HG03280 (cell line): Measurements from ENCODE around the gene GPD1L.

Experiments
- ATAC-seq: cut with Tn5 transposase; IDR thresholded peaks from one replicate; pipeline ENCODE4 v1.9.1; 2021; ENCODE audit warnings: mild to moderate bottlenecking, moderate library complexity; ENCODE audit not compliant: unreplicated experiment

GPD1L gene

DNA sequence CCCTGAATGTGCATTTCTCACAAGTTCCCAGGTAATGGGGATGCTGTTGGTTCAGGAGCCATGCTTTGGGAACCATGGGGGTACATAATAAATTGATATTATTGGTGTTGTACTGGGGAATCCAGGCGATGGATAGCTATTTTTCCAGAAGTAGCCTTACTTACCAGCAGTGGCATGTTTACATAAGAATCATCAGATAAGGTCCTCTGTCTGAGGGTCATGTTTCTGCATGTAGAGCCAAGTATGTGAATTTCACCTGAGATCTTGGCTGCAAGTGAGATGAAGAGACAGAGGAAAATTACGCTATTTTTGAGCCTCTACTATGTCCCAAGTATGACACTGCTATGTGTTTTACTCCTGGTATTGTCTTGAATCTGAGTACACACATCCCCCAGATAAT lies 26.3 kb downstream of the GPD1L start:
- ATAC-seq, result no peak

DNA sequence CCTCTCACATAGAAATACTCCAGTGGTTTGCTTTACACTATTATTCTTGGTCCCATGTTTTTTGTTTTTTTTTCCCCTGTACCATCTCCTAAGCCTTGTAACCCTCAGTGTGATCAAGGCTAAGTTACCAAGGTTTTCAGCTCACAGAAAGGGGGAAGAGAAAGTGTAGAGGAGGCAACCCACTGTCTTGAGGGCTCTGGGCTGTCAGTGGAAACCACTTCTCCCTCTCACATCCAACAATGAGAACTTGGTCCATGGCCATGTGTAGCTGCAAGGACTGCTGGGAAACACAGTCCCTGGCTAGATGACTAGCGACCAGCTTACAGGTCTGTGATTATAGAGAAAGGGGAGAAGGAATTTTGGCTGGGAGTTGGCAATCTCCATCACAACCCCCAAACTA lies 30.3 kb downstream of the GPD1L start:
- ATAC-seq, result no peak

DNA sequence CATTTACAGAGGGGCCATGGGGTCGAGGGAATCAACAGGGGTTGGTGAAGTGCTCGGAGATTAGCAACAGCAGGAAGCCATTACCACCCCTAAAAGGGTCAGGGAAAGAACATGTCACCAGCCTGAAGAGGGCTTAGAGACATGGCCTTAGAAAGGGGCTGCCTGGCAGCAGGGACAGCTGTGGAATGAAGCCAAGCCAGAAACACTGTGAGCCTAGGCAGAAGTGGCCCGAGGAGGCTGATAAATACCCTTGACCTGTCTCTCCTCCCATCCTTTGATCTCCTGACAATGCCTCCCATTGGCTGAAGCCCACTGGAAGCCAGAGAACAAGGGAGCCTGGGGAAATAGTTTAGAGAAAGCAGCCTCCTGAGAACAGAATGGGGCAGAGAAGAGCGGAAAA lies 31.4 kb downstream of the GPD1L start:
- ATAC-seq, result no peak

DNA sequence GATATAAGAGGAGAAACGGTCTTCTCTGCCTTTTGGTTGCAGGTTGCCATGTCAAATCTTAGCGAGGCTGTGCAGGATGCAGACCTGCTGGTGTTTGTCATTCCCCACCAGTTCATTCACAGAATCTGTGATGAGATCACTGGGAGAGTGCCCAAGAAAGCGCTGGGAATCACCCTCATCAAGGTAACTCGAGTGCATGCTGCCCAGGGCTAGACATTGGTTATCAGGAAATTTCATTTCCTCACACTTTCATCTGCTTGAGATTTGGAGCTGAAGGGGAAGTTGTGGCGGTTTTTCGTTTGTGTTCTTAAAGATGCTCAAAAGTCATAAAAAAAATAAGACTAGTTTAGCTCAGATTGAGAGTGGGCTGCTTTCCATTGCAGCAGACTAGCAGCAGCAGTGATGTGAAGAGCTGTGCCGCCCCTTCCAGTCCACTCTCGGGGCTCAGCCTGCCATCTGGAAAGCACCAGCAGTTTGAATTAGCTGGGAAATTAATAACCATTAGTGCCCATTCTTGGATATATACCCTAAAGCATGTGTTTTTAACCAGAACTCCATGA lies 32.2 kb downstream of the GPD1L start:
- ATAC-seq, result no peak

DNA sequence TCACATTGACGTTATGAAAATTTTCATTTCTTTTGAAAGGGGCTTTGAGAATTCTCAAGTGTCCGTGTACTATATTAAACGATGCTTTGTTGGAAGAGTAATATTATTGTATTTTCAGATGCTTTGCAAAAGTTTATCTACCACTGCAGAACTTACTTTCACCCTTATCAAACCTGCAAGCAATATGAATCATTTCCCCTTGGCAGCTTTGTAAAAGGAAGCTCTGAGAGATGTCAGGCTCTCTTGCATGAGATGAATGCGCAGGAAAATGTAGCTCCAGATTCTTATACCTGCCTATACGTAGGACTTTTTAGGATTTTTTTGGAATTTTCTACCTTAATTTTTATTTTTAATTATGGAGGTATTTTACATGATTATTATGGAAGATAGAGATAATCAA lies 34.5 kb downstream of the GPD1L start:
- no peak for ATAC-seq

DNA sequence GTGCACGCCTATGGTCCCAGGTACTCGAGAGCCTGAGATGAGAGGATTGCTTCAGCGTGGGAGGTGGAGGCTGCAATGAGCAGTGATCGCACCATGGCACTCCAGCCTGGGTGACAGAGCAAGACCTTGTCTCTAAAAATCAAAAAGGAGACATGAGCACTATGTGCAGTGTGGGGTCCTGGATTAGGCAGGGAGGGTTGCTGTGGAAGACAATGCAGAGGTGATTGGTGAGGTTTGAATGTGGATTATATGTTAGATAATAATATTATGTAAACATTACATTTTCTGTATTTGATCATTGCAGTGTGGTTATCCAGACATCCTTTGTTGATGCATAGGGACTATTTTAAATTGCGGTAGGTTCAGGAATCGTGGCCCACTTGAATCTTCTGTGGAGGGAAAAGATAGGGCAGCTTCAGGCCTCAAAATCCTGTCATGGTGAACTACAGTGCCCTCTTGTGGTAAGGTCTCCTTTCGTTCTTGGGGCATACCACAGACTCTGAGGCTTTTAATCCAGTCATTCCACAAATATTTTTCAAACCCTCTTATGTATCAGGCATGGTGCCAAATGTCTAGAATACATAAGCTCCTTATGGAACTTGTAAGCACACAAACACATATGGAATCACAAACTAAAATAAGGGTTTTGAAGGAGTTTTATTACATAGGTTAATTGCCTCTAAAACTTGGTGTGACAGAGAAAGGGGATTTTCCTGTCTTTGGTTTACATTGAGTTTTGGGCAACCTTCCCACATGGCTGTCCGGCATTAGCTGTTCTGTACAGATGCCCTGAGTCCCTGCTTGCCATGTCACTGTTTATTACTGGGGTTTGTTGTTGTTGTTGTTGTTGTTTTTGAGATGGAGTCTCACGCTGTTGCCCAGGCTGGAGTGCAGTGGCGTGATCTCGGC lies 37.7 kb downstream of the GPD1L start:
- peak; percentile 74 for ATAC-seq

GRCh38 chr3:32146746-32147211 lies 40.4 kb downstream of the GPD1L start:
- ATAC-seq, result no peak

DNA sequence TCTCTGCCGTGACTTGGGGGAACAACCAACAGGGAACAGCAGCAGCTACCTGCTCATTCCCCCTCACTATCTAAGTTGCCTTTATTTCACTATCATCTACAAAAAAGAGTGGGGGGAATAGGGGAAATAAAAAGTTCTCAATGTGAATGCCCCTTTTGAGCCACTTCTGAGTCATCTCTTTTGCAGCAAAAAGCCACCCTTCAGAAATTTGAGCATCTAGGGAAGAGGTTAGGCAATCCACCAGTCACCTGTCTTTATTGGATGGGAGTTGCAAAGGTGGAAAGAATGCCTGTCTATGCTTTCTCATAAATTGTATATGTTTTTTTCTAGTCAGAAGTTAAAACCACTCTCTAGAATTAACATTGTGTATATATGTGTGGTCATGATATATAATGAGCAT lies 41.1 kb downstream of the GPD1L start:
- ATAC-seq, result no peak

GRCh38 chr3:32147933-32148332 lies 41.5 kb downstream of the GPD1L start:
- ATAC-seq, result no peak

DNA sequence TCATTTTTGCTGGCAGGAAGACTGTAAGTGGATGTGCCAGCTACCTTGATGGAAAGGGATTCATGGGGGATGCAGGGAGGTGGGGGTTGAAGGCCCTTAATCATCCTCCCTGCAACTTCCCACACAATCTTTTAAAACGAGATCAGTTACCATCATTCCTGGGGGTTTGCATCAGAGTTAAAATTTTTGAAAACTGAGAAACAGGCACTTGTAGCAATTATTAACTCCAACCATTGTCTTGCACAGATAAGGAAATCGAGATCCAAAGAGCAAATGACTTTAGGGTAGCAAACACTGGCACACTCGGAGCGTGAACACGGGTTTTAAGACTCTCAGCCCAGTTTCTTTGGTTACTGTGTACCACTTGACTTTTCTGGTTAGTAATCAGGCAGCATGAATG lies 41.9 kb downstream of the GPD1L start:
- ATAC-seq, result no peak

DNA sequence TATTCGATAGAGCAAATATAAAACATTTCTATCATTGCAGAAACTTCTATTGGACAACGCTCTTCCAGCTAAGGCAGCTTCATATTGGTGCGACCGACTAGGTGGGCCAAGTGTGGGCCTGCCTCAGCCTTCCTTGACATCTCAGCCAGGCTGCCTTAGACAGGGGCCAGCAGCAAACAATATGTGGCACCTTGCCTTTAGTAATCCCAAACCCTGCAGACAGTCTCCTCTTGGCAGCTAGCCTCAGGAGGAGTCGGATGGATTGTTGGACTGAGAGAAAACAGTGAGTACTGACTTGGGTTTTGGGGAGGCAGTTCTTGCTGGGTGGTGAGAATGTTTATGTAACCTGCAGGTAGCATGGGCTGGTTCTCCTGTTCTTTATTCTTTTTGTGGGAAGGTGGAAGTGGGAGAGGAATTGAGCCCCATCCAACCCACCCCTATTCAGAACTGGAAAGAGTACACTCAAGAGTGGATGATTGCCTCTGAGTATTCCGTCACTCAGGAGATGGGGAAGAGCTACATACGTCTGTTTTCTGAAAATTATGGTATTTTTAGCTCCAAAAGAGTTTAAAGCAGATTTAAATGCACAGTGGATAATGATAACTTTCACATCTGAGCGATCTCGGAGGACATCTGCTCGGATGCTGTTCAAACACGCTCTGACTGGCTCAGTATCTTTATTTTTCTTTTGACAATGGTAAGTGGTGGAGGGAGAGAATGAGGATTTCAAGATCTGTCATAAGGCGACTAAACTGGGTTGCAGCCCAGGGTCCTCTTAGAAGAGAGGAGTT lies 47.2 kb downstream of the GPD1L start:
- ATAC-seq, result no peak

DNA sequence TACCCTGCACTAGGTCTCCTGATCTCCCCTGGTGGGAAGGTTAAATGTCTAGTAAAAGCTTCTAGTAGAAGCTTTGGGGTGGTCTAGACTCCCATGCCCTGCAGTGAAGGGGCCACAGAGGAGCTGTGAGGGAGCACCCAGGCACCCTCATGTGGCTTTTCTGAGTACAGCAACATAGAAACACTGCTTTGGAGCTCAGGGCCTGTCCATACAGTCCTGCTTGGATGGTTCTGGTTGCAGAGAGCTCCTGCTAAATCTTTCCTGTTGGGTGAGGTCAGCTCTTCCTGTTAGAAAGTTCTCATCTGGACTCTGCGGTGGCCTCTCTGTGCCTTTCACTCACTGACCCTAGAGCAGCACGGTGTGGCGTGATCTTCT lies 47.8 kb downstream of the GPD1L start:
- no peak for ATAC-seq

DNA sequence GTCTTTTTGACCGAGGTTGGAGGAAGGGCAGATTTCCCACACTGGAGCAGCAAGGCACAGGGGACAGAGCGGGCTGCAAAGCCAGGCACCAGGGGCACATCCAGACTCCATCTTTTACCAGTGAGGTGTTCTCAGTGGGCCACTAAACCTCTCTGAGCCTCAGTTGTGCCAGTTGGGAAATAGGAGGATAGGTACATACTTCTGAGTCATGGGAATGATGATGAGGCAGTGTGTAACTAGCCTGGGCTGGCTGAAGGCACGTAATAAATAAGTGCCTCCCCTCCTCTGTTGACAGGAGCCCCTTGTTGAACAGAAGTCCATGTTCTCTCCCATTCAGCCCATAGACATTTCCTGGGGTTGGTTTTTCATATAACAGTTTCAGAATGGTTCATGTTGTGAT lies 48.7 kb downstream of the GPD1L start:
- no peak for ATAC-seq

GRCh38 chr3:32157600-32158264 lies 51.3 kb downstream of the GPD1L start:
- ATAC-seq, result no peak

DNA sequence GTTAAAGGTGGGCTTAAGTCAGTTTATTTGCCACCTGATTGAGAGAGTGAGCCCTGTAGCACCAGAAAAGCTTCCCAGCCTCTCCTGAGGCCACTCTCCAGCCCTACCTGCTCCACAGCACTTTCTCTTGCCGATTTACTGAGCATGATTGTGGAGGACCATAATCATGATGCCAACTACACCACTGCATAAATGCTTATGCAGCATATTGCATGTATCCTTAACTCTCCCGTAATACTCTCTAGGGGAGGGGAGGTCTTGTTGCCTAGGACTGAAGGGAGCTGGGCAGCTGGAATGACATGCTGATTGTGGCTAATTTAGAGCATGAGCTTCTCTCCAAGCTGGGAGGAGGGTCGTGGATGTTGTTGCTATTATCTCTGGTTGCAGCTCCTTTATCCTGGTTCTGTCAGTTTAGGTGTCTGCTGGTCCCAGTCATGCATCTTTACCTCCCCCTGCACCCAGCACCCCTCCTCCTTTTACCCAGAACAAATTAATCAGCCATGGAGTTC lies 54.3 kb downstream of the GPD1L start:
- ATAC-seq, result no peak

GRCh38 chr3:32165442-32165841 lies 59.0 kb downstream of the GPD1L start:
- ATAC-seq, result no peak

GRCh38 chr3:32166654-32167053 lies 60.2 kb downstream of the GPD1L start:
- no peak for ATAC-seq

GRCh38 chr3:32172420-32172819 lies 66.0 kb downstream of the GPD1L start:
- no peak for ATAC-seq

GRCh38 chr3:32175607-32176197 lies 69.3 kb downstream of the GPD1L start:
- ATAC-seq, result no peak

GRCh38 chr3:32176989-32177701 lies 70.7 kb downstream of the GPD1L start:
- peak; percentile 53 for ATAC-seq
